Common myeloid progenitor, CD34-positive (primary cell): ENCODE data around the gene JUND.

ENCODE experiments used
- CTCF ChIA-PET: fragments of 350-600 bp; sonication (Branson Sonifier 250); formaldehyde crosslinking; loops from one replicate; lab custom pipeline; 2021; ENCODE audit warnings: antibody characterized with exemption; lab: Charles Lee
- POLR2A ChIA-PET: fragments of 350-600 bp; sonication (Branson Sonifier 250); formaldehyde crosslinking; loops from one replicate; lab custom pipeline; 2021; ENCODE audit warnings: antibody characterized with exemption; lab: Charles Lee
- DNase-seq, 3 donors: peaks; one replicate each; pipeline versions ENCODE4 v3.0.0 to v3.0.0-alpha.2; 2013
- H3K27ac ChIP-seq, 2 experiments: 1 replicate in 1 of 2; 2 replicates in 1 of 2; pipeline ENCODE4 v1.7.0; 2013; ENCODE audit warnings: inconsistent platforms in 2 of 2, low read length in 2 of 2, mild to moderate bottlenecking in 2 of 2, low read depth in 1 of 2, moderate library complexity in 1 of 2; ENCODE audit not compliant: severe bottlenecking in 2 of 2, insufficient read depth in 1 of 2, poor library complexity in 1 of 2
- H3K27me3 ChIP-seq, 5 experiments: replicated peaks in 2 of 5; 1 replicate in 3 of 5; 2 replicates in 2 of 5; pipeline versions ENCODE4 v1.6.1 to v1.7.0; 2013; ENCODE audit warnings: low read length in 4 of 5, mild to moderate bottlenecking in 2 of 5, moderate library complexity in 2 of 5, inconsistent platforms in 1 of 5; ENCODE audit not compliant: insufficient read depth in 5 of 5, control insufficient read depth in 4 of 5
- H3K36me3 ChIP-seq, 4 experiments: 1 replicate in 2 of 4; 2 replicates in 2 of 4; pipeline versions ENCODE4 v1.6.1 to v1.7.0; 2013; ENCODE audit warnings: low read length in 3 of 4, control low read depth in 1 of 4, mild to moderate bottlenecking in 1 of 4; ENCODE audit not compliant: control insufficient read depth in 4 of 4, insufficient read depth in 4 of 4
- H3K4me1 ChIP-seq, 4 experiments: 1 replicate in 3 of 4; 2 replicates in 1 of 4; pipeline versions ENCODE4 v1.6.1 to v1.7.1; 2013; ENCODE audit warnings: low read length in 3 of 4, mild to moderate bottlenecking in 3 of 4, control low read depth in 1 of 4, inconsistent platforms in 1 of 4, moderate library complexity in 1 of 4; ENCODE audit not compliant: control insufficient read depth in 4 of 4, insufficient read depth in 4 of 4; ENCODE audit errors: control extremely low read depth in 1 of 4
- H3K4me3 ChIP-seq, 7 experiments: 1 replicate in 4 of 7; 2 replicates in 3 of 7; pipeline versions ENCODE4 v1.5.1 to v1.7.0; 2013; ENCODE audit warnings: mild to moderate bottlenecking in 7 of 7, low read length in 6 of 7, moderate library complexity in 6 of 7, inconsistent platforms in 2 of 7, low read depth in 2 of 7, control low read depth in 1 of 7; ENCODE audit not compliant: insufficient read depth in 4 of 7, control insufficient read depth in 1 of 7; ENCODE audit errors: extremely low read depth in 1 of 7
- H3K9me3 ChIP-seq, 5 experiments: 1 replicate in 4 of 5; 2 replicates in 1 of 5; pipeline versions ENCODE4 v1.6.1 to v1.7.1; 2013; ENCODE audit warnings: low read length in 4 of 5, mild to moderate bottlenecking in 2 of 5, inconsistent platforms in 1 of 5, low read depth in 1 of 5, moderate library complexity in 1 of 5; ENCODE audit not compliant: control insufficient read depth in 4 of 5, insufficient read depth in 2 of 5; ENCODE audit errors: control extremely low read depth in 1 of 5
- WGBS: methylation state at CpG from one replicate; pipeline ENCODE4 v1.1.5; 2013; ENCODE audit not compliant: insufficient coverage; 5-methylcytosine and 5-hydroxymethylcytosine counted together

The JUND gene

GRCh38 chr19:18233224-18233825 lies 48.1 kb downstream of the JUND start:
- Histone ChIP-seq H3K4me1 (peaks cover 0 to 11% (median 7%) of the 10 kb centered on the region in 4 experiments), H3K4me3 (no peak overlapping the region), H3K9me3 (peaks cover 0 to 13% (median 6%) of the 10 kb centered on the region in 5 experiments), H3K27me3 (peaks cover 0 to 58% (median 23%) of the 10 kb centered on the region in 5 experiments), H3K36me3 (no peaks in the 10 kb centered on the region), H3K27ac (no peak overlapping the region)
- 18% methylated on average over 30 of the region's 37 CpGs for WGBS
- ChIA-PET CTCF (interaction anchor here (0.7 to 1.8 kb wide), 7 partner anchors 9 to 50 kb away, joined by 3 to 7 read pairs (median 4); a partner anchor contains a TSS), POLR2A (interaction anchor here (0.6 kb wide), 1 partner anchor 9 kb away, joined by 3 read pairs; no protein-coding TSS in a partner anchor)
- DNase-seq: peak; percentile 47 to 78 (median 74)

GRCh38 chr19:18232540-18233223 lies 48.7 kb downstream of the JUND start:
- Histone ChIP-seq H3K27me3 (peaks cover 0 to 65% (median 23%) of the 10 kb centered on the region in 5 experiments), H3K9me3 (peaks cover 0 to 13% (median 6%) of the 10 kb centered on the region in 5 experiments), H3K27ac (no peak overlapping the region), H3K36me3 (no peaks in the 10 kb centered on the region), H3K4me3 (no peak overlapping the region), H3K4me1 (peaks cover 0 to 11% (median 7%) of the 10 kb centered on the region in 4 experiments)
- WGBS: 5% methylated on average over 35 of the region's 46 CpGs
- DNase-seq: peak in 2 of 3 donors; percentile 33 to 36
- ChIA-PET POLR2A (interaction anchor here (0.6 to 0.7 kb wide), 3 partner anchors 9 to 24 kb away, joined by 3 to 4 read pairs (median 3); no protein-coding TSS in a partner anchor), CTCF (interaction anchor here (0.8 to 1.8 kb wide), 10 partner anchors 8 to 49 kb away, joined by 3 to 8 read pairs (median 4); a partner anchor contains a TSS)

- ChIA-PET POLR2A (interaction anchor here (0.6 kb wide), 1 partner anchor 48 kb away, joined by 4 read pairs; no protein-coding TSS in a partner anchor), CTCF (interaction anchor here (0.7 to 1.9 kb wide), 7 partner anchors 9 to 97 kb away, joined by 3 to 8 read pairs (median 3); no protein-coding TSS in a partner anchor)
- Histone ChIP-seq H3K4me3 (no peak overlapping the region), H3K27me3 (peaks cover 0 to 74% (median 28%) of the 10 kb centered on the region in 5 experiments), H3K9me3 (peaks cover 0 to 13% (median 6%) of the 10 kb centered on the region in 5 experiments), H3K36me3 (no peaks in the 10 kb centered on the region), H3K27ac (no peak overlapping the region), H3K4me1 (peaks cover 0 to 11% (median 7%) of the 10 kb centered on the region in 4 experiments)
- no peak for DNase-seq
- WGBS: 100% methylated on average over 1 of the region's 4 CpGs
Measured at GRCh38 chr19:18231775-18232174, 49.6 kb downstream of the JUND start.

- Histone ChIP-seq H3K27ac (no peak overlapping the region), H3K36me3 (no peaks in the 10 kb centered on the region), H3K4me1 (peaks cover 0 to 16% (median 7%) of the 10 kb centered on the region in 4 experiments), H3K9me3 (peaks cover 0 to 13% (median 6%) of the 10 kb centered on the region in 5 experiments), H3K4me3 (no peak overlapping the region), H3K27me3 (peaks cover 0 to 80% (median 28%) of the 10 kb centered on the region in 5 experiments)
- ChIA-PET POLR2A (no interaction called here), CTCF (interaction anchor here (0.7 to 1.9 kb wide), 9 partner anchors 9 to 98 kb away, joined by 3 to 8 read pairs (median 4); no protein-coding TSS in a partner anchor)
- 46% methylated on average over 18 of the region's 18 CpGs for WGBS
- peak; percentile 25 to 68 (median 58) for DNase-seq
Measured at GRCh38 chr19:18230941-18231734, 50.3 kb downstream of the JUND start.

- Histone ChIP-seq H3K4me3 (no peak overlapping the region), H3K9me3 (peaks cover 0 to 13% (median 6%) of the 10 kb centered on the region in 5 experiments), H3K27ac (no peak overlapping the region), H3K27me3 (peaks cover 0 to 89% (median 35%) of the 10 kb centered on the region in 5 experiments), H3K4me1 (peaks cover 0 to 20% (median 12%) of the 10 kb centered on the region in 4 experiments), H3K36me3 (no peaks in the 10 kb centered on the region)
- ChIA-PET POLR2A (no interaction called here), CTCF (interaction anchor here (1.6 to 1.9 kb wide), 2 partner anchors 10 to 15 kb away, joined by 7 read pairs; no protein-coding TSS in a partner anchor)
- 96% methylated on average over 4 of the region's 4 CpGs for WGBS
- no peak for DNase-seq
Measured at GRCh38 chr19:18229915-18230314, 51.5 kb downstream of the JUND start.
